Suprapubic skin (tissue), 4 donors: Measurements from ENCODE around the gene SDHD. TPM values are rescaled to one million over a fixed set of nuclear protein-coding genes. Genes with fewer than 3 reads are reported as not detected.

Experiments used
- DNase-seq, 2 donors: peaks; one replicate each; pipeline ENCODE4 v3.0.0-alpha.2; 2019; ENCODE audit warnings: low spot score in 2 of 2
- H3K27ac ChIP-seq: fragments of 200-600 bp; sonication (generic); one replicate; pipeline ENCODE4 v1.5.1; 2019
- H3K27me3 ChIP-seq: fragments of 200-600 bp; sonication (generic); one replicate; pipeline ENCODE4 v1.5.1; 2019
- H3K36me3 ChIP-seq: fragments of 200-600 bp; sonication (generic); one replicate; pipeline ENCODE4 v1.5.1; 2019
- H3K4me1 ChIP-seq: fragments of 200-600 bp; sonication (generic); one replicate; pipeline ENCODE4 v1.5.1; 2019
- H3K4me3 ChIP-seq: fragments of 200-600 bp; sonication (generic); one replicate; pipeline ENCODE4 v1.5.1; 2019; ENCODE audit warnings: mild to moderate bottlenecking
- H3K9me3 ChIP-seq: fragments of 200-600 bp; sonication (generic); one replicate; pipeline ENCODE4 v1.5.1; 2019
- EP300 ChIP-seq: sonication (generic); formaldehyde crosslinking; IDR thresholded peaks from one replicate; pipeline ENCODE4 v1.6.1; 2017; ENCODE audit warnings: antibody characterized with exemption
- POLR2A ChIP-seq, 2 donors: fragments of 450-650 bp; IDR thresholded peaks; one replicate each; pipeline ENCODE4 v1.6.1; 2017; ENCODE audit warnings: antibody characterized with exemption in 2 of 2, mild to moderate bottlenecking in 2 of 2, moderate library complexity in 2 of 2
- POLR2AphosphoS5 ChIP-seq, 3 donors: sonication (generic); formaldehyde crosslinking; IDR thresholded peaks; one replicate each; pipeline ENCODE4 v1.6.1; 2017; ENCODE audit warnings: antibody characterized with exemption in 3 of 3
- WGBS: methylation state at CpG from one replicate; pipeline ENCODE4 v1.1.5; 2018; 5-methylcytosine and 5-hydroxymethylcytosine counted together
- total RNA-seq, 4 donors: library from RNA; depleted of rRNA; stranded (reverse); fragments of >200 nt; gene quantifications; one replicate each; pipeline ENCODE4 v1.1.0, GENCODE V29; 2016
- TF ChIP-seq, protein P1 (sequence below), 2 donors: fragments of 200-600 bp in 1 of 2; fragments of 450-650 bp in 1 of 2; sonication (generic) in 1 of 2; IDR thresholded peaks; one replicate each; pipeline ENCODE4 v1.5.1; 2016 to 2019; ENCODE audit warnings: antibody characterized with exemption in 2 of 2, mild to moderate bottlenecking in 1 of 2, moderate library complexity in 1 of 2

The SDHD gene
- total RNA-seq, 4 donors from 2014 or later: 64.4 to 125 (median 109) TPM

DNA sequence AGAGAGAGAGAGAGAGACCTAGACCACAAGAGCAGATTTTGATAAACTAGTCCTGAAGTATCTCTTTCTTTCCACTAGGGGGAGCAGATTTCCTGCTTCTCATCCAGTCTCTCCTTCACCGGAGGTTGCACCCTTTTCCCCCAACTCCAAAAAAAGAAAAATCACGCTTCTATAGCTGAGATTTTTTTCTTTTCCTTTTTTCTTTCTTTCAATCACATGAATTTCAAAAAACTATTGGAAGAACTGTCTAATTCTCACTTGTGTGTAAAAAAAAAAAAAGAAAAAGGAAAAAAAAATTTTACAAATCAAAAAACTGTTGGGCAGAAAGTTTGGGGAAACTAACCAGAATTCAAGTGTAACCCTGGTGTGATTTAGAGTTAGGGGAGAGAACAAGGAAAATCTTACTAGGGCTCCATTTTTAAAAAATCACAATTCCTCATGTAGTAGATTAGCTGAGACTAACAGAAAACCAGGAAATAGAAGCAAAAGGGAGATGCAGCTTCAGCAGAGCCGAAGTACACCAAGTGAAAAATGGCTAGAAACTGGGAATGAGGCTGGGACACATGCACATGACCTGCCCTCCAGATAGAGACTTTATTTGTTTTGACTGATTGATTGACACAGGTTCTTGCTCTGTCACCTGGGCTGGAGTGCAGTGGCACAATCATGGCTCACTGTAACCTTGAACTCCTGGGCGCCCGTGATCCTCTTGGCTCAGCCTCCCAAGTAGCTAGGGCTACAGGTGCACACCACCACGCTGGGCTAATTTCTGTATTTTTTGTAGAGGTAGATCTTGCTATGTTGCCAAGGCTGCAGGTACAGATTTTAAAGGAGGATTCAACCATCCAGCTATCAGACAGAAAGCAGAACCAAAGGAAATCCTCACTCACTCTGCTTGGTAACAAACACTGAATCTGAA lies 27.1 kb downstream of the SDHD start:
- 57% methylated on average over 6 of the region's 6 CpGs for WGBS
- H3K4me1 ChIP-seq: peaks cover 5% of the 10 kb centered on the region
- no peaks in the 10 kb centered on the region for H3K27me3 ChIP-seq
- no peaks in the 10 kb centered on the region for H3K36me3 ChIP-seq
- no peak for TF ChIP-seq POLR2A (IDR thresholded peaks at IDR 0.05)
- TF ChIP-seq, protein P1, sequence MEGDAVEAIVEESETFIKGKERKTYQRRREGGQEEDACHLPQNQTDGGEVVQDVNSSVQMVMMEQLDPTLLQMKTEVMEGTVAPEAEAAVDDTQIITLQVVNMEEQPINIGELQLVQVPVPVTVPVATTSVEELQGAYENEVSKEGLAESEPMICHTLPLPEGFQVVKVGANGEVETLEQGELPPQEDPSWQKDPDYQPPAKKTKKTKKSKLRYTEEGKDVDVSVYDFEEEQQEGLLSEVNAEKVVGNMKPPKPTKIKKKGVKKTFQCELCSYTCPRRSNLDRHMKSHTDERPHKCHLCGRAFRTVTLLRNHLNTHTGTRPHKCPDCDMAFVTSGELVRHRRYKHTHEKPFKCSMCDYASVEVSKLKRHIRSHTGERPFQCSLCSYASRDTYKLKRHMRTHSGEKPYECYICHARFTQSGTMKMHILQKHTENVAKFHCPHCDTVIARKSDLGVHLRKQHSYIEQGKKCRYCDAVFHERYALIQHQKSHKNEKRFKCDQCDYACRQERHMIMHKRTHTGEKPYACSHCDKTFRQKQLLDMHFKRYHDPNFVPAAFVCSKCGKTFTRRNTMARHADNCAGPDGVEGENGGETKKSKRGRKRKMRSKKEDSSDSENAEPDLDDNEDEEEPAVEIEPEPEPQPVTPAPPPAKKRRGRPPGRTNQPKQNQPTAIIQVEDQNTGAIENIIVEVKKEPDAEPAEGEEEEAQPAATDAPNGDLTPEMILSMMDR (IDR thresholded peaks at IDR 0.05): peak; percentile 50 to 56
- no peaks in the 10 kb centered on the region for H3K9me3 ChIP-seq
- no peak overlapping the region for H3K27ac ChIP-seq
- DNase-seq: no peak
- no peak overlapping the region for H3K4me3 ChIP-seq

GRCh38 chr11:112114460-112114859 lies 27.8 kb downstream of the SDHD start:
- TF ChIP-seq, protein P1 (IDR thresholded peaks at IDR 0.05): no peak
- no peak for TF ChIP-seq EP300
- no peak for TF ChIP-seq POLR2A (IDR thresholded peaks at IDR 0.05)
- no peak for TF ChIP-seq POLR2AphosphoS5 (IDR thresholded peaks at IDR 0.05)
- 91% methylated on average over 2 of the region's 2 CpGs for WGBS
- Histone ChIP-seq H3K4me1 (peaks cover 7% of the 10 kb centered on the region), H3K9me3 (no peaks in the 10 kb centered on the region), H3K27me3 (no peaks in the 10 kb centered on the region), H3K36me3 (no peaks in the 10 kb centered on the region), H3K4me3 (no peak overlapping the region), H3K27ac (no peak overlapping the region)
- no peak for DNase-seq

DNA sequence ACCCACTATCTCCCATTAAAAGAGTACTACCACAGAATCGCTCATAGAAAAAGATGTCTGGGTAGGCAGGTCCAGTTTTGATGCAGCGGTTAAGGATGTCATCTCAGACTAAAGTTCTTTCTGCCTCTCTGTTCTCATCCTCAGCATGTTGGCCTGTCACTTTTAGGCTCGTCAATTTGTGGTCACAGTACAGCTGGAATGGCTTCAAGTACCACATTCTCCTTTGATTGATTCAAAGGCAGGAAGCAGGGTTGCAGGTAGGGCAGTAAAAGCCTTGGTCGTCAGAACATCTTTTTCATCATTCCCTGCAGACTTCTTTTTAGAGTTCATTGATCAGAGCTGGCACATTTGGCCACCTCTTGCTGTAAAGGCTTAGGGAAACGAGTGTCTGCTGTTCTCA lies 28.7 kb downstream of the SDHD start:
- H3K4me3 ChIP-seq: no peak overlapping the region
- H3K27me3 ChIP-seq: no peaks in the 10 kb centered on the region
- no peak for DNase-seq
- 64% methylated on average over 5 of the region's 5 CpGs for WGBS
- H3K4me1 ChIP-seq: peaks cover 8% of the 10 kb centered on the region
- H3K9me3 ChIP-seq: no peaks in the 10 kb centered on the region
- H3K27ac ChIP-seq: no peak overlapping the region
- TF ChIP-seq, protein P1 (IDR thresholded peaks at IDR 0.05): no peak
- TF ChIP-seq POLR2AphosphoS5 (IDR thresholded peaks at IDR 0.05) (no peak), POLR2A (IDR thresholded peaks at IDR 0.05) (no peak), EP300 (no peak)
- H3K36me3 ChIP-seq: no peaks in the 10 kb centered on the region

DNA sequence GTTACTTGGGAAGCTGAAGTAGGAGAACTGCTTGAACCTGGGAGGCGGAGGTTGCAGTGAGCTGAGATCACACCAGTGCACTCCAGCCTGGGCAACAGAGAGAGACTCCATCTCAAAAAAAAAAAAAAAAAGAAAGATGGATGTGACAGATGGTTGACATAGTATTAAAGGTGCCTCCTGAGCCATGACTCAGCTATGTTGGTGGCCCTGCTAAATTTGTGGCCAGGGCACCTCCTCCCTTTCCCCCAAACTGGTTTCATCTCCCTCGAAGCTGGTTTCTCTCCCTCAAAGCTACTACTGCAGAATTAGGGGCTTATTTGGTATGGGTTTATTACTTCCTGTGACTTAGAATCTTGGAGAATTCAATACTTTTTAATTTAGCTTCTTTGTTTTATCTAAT lies 31.5 kb downstream of the SDHD start:
- Histone ChIP-seq H3K27me3 (no peaks in the 10 kb centered on the region), H3K4me3 (no peak overlapping the region), H3K4me1 (peaks cover 18% of the 10 kb centered on the region), H3K27ac (no peak overlapping the region), H3K9me3 (no peaks in the 10 kb centered on the region), H3K36me3 (no peaks in the 10 kb centered on the region)
- TF ChIP-seq POLR2AphosphoS5 (IDR thresholded peaks at IDR 0.05) (no peak), EP300 (no peak), POLR2A (IDR thresholded peaks at IDR 0.05) (no peak)
- TF ChIP-seq, protein P1 (IDR thresholded peaks at IDR 0.05): no peak
- 80% methylated on average over 2 of the region's 2 CpGs for WGBS
- DNase-seq: no peak

- no peaks in the 10 kb centered on the region for H3K36me3 ChIP-seq
- no peak for DNase-seq
- H3K9me3 ChIP-seq: no peaks in the 10 kb centered on the region
- 83% methylated on average over 5 of the region's 5 CpGs for WGBS
- peak overlapping the region; percentile 24 for H3K27ac ChIP-seq
- TF ChIP-seq POLR2AphosphoS5 (IDR thresholded peaks at IDR 0.05): no peak
- no peak for TF ChIP-seq EP300
- H3K27me3 ChIP-seq: no peaks in the 10 kb centered on the region
- no peak overlapping the region for H3K4me3 ChIP-seq
- H3K4me1 ChIP-seq: peaks cover 13% of the 10 kb centered on the region
Measured at GRCh38 chr11:112121981-112122615, 35.4 kb downstream of the SDHD start.
